AG09309 (cell line): ENCODE results near the gene TXLNA.

Experiments used
- DNase-seq: peaks from one replicate; pipeline ENCODE4 v3.0.0-alpha.2; 2010; ENCODE audit warnings: low read depth
- H3K4me3 ChIP-seq: 2 replicates; pipeline ENCODE4 v1.5.1; 2011; ENCODE audit warnings: mild to moderate bottlenecking, low read depth, low read length, moderate library complexity; ENCODE audit not compliant: control insufficient read depth
- TF ChIP-seq, protein P1 (sequence below): IDR thresholded peaks from 2 replicates; pipeline ENCODE4 v1.5.1; 2011; ENCODE audit warnings: mild to moderate bottlenecking, low read depth, low read length, inconsistent platforms; ENCODE audit not compliant: insufficient read depth, control insufficient read depth; ENCODE audit errors: missing control alignments

TXLNA gene

DNA sequence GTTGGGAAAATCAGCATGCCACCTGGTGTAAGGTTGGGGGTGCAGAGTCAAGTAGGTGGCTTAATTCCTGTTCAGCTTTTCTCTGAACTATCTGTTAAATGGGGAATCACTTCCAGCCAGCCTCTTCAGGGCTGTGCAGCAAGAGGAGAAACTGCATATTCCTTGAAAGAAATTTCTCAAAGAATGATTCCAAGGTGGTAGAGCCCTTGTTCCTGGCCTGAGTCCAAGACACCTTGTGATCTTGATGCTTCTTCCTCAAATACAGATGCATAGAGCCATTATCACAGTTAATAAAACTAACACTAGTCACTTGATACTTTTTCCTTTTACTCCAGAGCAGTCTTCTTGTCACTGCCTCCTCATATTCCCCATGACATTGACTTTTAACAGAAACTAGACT is 5.2 kb downstream of the TXLNA start:
- no peak for DNase-seq
- TF ChIP-seq, protein P1, sequence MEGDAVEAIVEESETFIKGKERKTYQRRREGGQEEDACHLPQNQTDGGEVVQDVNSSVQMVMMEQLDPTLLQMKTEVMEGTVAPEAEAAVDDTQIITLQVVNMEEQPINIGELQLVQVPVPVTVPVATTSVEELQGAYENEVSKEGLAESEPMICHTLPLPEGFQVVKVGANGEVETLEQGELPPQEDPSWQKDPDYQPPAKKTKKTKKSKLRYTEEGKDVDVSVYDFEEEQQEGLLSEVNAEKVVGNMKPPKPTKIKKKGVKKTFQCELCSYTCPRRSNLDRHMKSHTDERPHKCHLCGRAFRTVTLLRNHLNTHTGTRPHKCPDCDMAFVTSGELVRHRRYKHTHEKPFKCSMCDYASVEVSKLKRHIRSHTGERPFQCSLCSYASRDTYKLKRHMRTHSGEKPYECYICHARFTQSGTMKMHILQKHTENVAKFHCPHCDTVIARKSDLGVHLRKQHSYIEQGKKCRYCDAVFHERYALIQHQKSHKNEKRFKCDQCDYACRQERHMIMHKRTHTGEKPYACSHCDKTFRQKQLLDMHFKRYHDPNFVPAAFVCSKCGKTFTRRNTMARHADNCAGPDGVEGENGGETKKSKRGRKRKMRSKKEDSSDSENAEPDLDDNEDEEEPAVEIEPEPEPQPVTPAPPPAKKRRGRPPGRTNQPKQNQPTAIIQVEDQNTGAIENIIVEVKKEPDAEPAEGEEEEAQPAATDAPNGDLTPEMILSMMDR: no peak
- no peak overlapping the region for H3K4me3 ChIP-seq

DNA sequence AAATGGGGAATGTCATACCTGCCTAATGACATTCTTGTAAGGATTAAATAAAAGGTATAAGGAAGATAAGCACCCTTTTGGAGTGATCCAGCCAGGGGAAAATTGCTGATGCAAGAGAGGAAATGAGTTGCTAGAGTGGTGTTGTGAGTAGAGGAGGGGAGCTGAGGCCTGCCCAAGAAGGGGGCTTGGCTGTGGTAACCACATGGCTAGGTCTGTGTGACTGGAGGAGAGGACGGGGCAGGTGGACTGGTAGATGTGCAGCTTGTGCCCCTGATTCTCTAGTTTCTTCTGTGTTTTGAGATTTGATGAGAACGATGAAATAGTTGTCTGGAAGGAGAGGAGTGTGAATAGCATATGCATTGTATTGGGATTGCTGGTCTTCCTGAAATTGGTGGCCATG is 6.6 kb downstream of the TXLNA start:
- no peak for DNase-seq
- TF ChIP-seq, protein P1: no peak
- no peak overlapping the region for H3K4me3 ChIP-seq

DNA sequence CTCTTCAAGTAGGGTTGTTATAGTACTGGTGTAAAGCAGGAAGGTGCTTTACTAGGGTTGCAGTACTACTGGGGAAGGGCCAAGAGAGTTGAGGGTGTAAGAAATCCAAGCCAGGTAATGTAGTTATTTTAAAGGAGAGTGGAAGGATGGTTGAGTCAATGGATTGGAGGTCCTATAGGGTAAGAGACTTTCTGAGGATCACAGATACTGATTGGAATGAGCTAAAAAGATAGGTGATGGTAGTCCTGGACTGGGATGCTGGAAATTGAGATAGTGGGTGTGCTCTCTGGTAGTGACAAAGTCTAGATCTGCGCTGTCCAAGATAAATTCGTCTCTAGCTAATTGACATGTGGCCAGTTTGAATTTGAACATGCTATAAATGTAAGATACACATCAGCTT is 7.0 kb downstream of the TXLNA start:
- no peak overlapping the region for H3K4me3 ChIP-seq
- no peak for DNase-seq
- TF ChIP-seq, protein P1: no peak

DNA sequence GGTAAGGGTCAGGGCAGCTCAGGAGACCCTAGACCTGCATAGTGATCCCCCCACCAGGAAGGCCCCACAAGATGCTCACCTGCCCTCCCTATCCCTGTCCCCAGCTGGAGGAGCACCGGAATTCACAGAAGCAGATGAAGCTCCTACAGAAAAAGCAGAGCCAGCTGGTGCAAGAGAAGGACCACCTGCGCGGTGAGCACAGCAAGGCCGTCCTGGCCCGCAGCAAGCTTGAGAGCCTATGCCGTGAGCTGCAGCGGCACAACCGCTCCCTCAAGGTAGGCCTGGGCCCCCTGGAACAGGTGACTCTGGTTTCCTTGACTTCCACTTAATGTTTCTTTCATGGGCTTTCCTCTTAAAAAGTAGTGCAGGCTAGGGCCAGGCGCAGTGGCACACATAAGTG is 8.4 kb downstream of the TXLNA start:
- TF ChIP-seq, protein P1: no peak
- DNase-seq: no peak

DNA sequence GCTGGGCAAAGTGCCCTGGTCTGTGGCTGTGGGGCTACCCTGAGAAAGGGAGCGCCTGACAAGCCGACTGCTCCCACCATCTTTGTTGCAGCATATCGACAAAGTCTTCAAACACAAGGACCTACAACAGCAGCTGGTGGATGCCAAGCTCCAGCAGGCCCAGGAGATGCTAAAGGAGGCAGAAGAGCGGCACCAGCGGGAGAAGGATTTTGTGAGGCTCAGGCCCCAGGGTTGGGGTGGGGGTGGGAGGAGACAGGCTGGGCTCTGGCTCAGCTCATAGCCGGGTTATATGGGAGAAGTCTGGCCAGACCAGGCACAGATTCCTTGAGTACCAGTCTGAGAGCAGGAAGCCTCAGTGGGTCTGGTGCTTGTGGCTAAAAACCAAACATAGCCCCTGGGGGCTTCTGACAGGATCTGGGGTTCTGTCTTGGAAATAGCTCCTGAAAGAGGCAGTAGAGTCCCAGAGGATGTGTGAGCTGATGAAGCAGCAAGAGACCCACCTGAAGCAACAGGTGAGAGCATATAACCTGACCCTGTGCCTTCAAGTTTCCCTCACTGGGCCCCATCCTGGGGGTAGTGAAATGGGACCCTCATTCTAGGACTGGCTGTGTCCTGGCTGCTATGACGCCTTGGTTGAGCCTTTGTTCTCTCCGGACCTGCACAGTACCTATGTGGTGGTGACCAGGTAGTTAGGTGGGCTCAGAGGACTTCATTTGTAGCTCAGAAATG is 12.9 kb downstream of the TXLNA start:
- DNase-seq: no peak
- no peak overlapping the region for H3K4me3 ChIP-seq
- TF ChIP-seq, protein P1: no peak

More for the DNA sequence above, 8.4 kb downstream of the TXLNA start:
- no peak overlapping the region for H3K4me3 ChIP-seq

DNA sequence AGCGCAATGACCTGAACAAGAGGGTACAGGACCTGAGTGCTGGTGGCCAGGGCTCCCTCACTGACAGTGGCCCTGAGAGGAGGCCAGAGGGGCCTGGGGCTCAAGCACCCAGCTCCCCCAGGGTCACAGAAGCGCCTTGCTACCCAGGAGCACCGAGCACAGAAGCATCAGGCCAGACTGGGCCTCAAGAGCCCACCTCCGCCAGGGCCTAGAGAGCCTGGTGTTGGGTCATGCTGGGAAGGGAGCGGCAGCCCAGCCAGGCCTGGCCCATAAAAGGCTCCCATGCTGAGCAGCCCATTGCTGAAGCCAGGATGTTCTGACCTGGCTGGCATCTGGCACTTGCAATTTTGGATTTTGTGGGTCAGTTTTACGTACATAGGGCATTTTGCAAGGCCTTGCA is 15.5 kb downstream of the TXLNA start:
- TF ChIP-seq, protein P1: no peak
- no peak overlapping the region for H3K4me3 ChIP-seq
- no peak for DNase-seq
